ENCODE results near the gene ZNF540. TPM values are rescaled to one million over a fixed set of nuclear protein-coding genes. Genes with fewer than 3 reads are reported as not detected.

The ZNF540 gene
- total RNA-seq (2014; rRNA removed; shearing (Covaris generic)) (3.0 TPM in 1 of 2 replicates, not detected in the other), polyA plus RNA-seq (2016; fragmentation: Nextera tagmentation; extraction: Ambion mirVana) (not detected in 2 replicates)
- long read RNA-seq, partial matches to known transcripts = 0 of 1 reads
- long read RNA-seq, other reads (novel, unspliced or antisense) = 1 of 1 reads

DNA sequence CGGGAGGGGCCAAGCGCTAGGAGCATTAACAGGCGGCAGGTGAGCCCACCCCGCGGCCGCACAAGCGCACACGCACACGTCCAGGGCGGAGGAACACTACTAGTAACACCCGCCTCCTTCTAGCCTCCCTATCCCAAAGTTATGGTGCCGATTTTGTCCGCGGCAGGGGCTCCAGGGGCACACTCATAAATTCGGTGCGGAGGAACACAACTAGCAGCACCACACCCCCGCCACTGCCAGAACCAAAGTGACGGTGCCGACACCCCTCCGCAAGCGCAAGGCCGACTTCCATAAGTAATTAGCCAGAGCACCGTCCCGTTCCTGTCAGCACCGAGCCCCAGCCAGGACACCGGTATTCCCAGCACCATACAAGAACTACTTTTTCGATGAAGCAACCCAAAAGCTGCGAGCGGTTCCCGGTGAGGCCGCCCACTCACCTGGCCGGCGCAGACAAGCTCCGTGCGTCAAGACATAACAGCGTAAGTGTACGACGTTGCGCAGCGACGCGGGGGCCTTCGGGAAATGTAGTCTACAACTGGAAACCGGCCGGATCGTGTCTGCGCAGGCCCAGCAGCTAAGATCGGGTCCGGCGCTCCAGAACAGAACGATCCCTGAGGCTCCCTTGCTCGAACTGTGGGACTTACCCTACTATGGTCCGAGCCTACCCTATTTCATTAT lies at the start of gene ZNF540, which contains the start of gene ZNF571:
Gene ZNF540 (plus strand): TSS at position 573 of the 678 bp plus-strand sequence. CDS start 3,572 bp downstream, outside the sequence.
Gene ZNF571 (minus strand): TSS at position 489 of the 678 bp plus-strand sequence. CDS start 8,116 bp downstream, outside the sequence.
- peaks cover 13% of the 10 kb centered on the region for H3K27me3 ChIP-seq (ENCODE audit: insufficient read depth)
- ATAC-seq (peak; percentile 97), DNase-seq (ENCODE audit: low spot score) (peak; percentile 99)
- peaks cover 46% of the 10 kb centered on the region for H3K9me3 Mint-ChIP-seq
- peaks cover 30% of the 10 kb centered on the region for H3K36me3 Mint-ChIP-seq (ENCODE audit: low read depth)
- H3K4me3 Mint-ChIP-seq = peak within 1 kb of the TSS; percentile 99
- peaks cover 9% of the 10 kb centered on the region for H3K27me3 Mint-ChIP-seq (ENCODE audit: insufficient read depth, low read depth, poor library complexity)
- H3K4me3 ChIP-seq = peak within 1 kb of the TSS; percentile 88
- H2AFZ ChIP-seq = peak within 1 kb of the TSS; percentile 99
- H3K9me2 ChIP-seq (ENCODE audit: insufficient read depth) = no peaks in the 10 kb centered on the region; the same call in 1 of the 2 replicates
- H3K4me1 ChIP-seq (ENCODE audit: insufficient read depth) = peaks cover 13% of the 10 kb centered on the region; the same call in 1 of the 2 replicates
- TF ChIP-seq POLR2AphosphoS5 (IDR thresholded peaks at IDR 0.05; ENCODE audit: low read depth) (peak; percentile 76), ZNF114 (CRISPR knock-in tag; IDR thresholded peaks at IDR 0.05) (no peak), NANOG (IDR thresholded peaks at IDR 0.05; ENCODE audit: borderline replicate concordance) (no peak), CREB1 (CRISPR knock-in tag; IDR thresholded peaks at IDR 0.05; ENCODE audit: low read depth) (peak; percentile 89), EZH2phosphoT487 (IDR thresholded peaks at IDR 0.05; ENCODE audit: unreplicated experiment) (no peak)
- TF ChIP-seq, protein P1, sequence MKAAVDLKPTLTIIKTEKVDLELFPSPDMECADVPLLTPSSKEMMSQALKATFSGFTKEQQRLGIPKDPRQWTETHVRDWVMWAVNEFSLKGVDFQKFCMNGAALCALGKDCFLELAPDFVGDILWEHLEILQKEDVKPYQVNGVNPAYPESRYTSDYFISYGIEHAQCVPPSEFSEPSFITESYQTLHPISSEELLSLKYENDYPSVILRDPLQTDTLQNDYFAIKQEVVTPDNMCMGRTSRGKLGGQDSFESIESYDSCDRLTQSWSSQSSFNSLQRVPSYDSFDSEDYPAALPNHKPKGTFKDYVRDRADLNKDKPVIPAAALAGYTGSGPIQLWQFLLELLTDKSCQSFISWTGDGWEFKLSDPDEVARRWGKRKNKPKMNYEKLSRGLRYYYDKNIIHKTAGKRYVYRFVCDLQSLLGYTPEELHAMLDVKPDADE (IDR thresholded peaks at IDR 0.05) = peak; percentile 89
- peak within 1 kb of the TSS; percentile 99 for H3K27ac Mint-ChIP-seq
- no peaks in the 10 kb centered on the region for H4K20me1 ChIP-seq (replicated peaks; ENCODE audit: insufficient read depth)
- H3K27ac ChIP-seq (ENCODE audit: low read depth) = peak within 1 kb of the TSS; percentile 78
- H3K36me3 ChIP-seq (ENCODE audit: insufficient read depth) = 0 out of 2 replicates have a peak, but pooled peaks cover 4% of the 10 kb centered on the region
- H3F3A ChIP-seq (replicated peaks; ENCODE audit: low read depth) = peaks cover 7% of the 10 kb centered on the region
- peaks cover 6% of the 10 kb centered on the region; the same call in 2 of the 3 replicates for H3K4me1 Mint-ChIP-seq
- H3K4me2 ChIP-seq = peak within 1 kb of the TSS; percentile 96
- peaks cover 3% of the 10 kb centered on the region for H3K79me2 ChIP-seq (replicated peaks; ENCODE audit: insufficient read depth)

DNA sequence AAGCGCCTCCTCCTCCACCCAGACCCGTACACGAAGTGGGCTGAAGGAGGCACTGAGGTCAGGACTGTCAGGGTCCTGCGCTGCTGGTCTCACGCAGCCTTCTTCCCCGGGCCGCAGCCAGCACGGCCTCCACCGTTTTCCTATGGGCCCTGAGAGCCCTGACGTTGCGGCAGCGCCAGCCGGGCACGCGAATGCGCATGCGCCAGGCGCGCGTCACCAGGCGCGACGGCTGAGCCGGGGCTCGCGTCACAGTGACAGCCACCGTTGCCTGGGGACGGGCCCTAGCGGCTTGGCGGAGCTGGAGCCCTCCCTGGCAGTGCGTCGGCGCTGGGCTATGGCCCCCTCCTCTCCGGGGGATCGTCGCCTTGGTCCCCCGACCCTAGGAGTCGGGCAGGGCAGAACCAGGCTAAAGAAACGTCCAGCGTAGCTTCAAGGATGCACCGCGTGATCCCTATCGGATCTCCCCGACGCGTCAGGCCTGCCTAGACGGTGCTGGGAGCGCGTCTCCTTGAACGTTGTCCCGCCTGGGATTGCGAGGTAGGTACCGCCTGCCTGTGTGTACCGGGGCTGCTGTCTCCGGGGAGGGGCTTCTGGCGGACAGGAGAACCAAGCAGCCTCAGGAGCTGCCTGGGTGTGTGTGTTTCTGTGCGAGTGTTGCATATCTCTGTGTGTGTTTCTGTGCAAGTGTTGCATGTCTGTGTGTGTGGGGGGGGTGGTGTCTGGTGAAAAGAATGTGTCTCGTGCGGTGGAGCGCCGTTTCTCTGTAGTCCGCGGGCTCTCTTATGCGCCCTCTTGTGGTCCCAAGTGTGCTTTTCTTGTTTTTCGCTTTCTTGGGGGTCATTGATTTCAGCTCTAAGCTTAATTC lies 43.3 kb upstream of the ZNF540 start:
- no peak overlapping the region for H3K27ac ChIP-seq (ENCODE audit: low read depth)
- no peaks in the 10 kb centered on the region for H3K4me1 ChIP-seq (ENCODE audit: insufficient read depth)
- DNase-seq (ENCODE audit: low spot score) (peak; percentile 58), ATAC-seq (peak; percentile 69)
- H3K4me3 ChIP-seq = 0 out of 2 replicates have a peak overlapping the region, but pooled peaks have one; percentile 31
- no peaks in the 10 kb centered on the region for H3F3A ChIP-seq (replicated peaks; ENCODE audit: low read depth)
- peaks cover 4% of the 10 kb centered on the region for H3K36me3 ChIP-seq (ENCODE audit: insufficient read depth)
- no peaks in the 10 kb centered on the region for H3K27me3 ChIP-seq (ENCODE audit: insufficient read depth)
- TF ChIP-seq CREB1 (CRISPR knock-in tag; IDR thresholded peaks at IDR 0.05; ENCODE audit: low read depth) (peak; percentile 74; the same call in 1 of the 2 replicates), EZH2phosphoT487 (IDR thresholded peaks at IDR 0.05; ENCODE audit: unreplicated experiment) (no peak)
- TF ChIP-seq, protein P2, sequence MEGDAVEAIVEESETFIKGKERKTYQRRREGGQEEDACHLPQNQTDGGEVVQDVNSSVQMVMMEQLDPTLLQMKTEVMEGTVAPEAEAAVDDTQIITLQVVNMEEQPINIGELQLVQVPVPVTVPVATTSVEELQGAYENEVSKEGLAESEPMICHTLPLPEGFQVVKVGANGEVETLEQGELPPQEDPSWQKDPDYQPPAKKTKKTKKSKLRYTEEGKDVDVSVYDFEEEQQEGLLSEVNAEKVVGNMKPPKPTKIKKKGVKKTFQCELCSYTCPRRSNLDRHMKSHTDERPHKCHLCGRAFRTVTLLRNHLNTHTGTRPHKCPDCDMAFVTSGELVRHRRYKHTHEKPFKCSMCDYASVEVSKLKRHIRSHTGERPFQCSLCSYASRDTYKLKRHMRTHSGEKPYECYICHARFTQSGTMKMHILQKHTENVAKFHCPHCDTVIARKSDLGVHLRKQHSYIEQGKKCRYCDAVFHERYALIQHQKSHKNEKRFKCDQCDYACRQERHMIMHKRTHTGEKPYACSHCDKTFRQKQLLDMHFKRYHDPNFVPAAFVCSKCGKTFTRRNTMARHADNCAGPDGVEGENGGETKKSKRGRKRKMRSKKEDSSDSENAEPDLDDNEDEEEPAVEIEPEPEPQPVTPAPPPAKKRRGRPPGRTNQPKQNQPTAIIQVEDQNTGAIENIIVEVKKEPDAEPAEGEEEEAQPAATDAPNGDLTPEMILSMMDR (conservative IDR thresholded peaks at IDR 0.05; ENCODE audit: low read depth in 2 of 2) = peak; percentile 56 to 58
- Mint-ChIP-seq H3K4me3 (peak overlapping the region; percentile 77), H3K9me3 (peaks cover 88% of the 10 kb centered on the region), H3K4me1 (no peaks in the 10 kb centered on the region), H3K27me3 (ENCODE audit: insufficient read depth, low read depth, poor library complexity) (peaks cover 23% of the 10 kb centered on the region), H3K36me3 (ENCODE audit: low read depth) (peaks cover 72% of the 10 kb centered on the region), H3K27ac (peak overlapping the region; percentile 88)
- H4K20me1 ChIP-seq (replicated peaks; ENCODE audit: insufficient read depth) = no peaks in the 10 kb centered on the region
- no peaks in the 10 kb centered on the region for H3K9me2 ChIP-seq (ENCODE audit: insufficient read depth)
- H3K79me2 ChIP-seq (replicated peaks; ENCODE audit: insufficient read depth) = no peaks in the 10 kb centered on the region
- H3K4me2 ChIP-seq = no peak overlapping the region
- H2AFZ ChIP-seq = no peak overlapping the region
